Neural cell (in vitro differentiated cells): Measurements from ENCODE around the gene BMPR2.

ENCODE experiments used
- EP300 ChIP-seq: fragments of 450-650 bp; conservative IDR thresholded peaks from 2 replicates; pipeline ENCODE4 v1.6.1; 2014; ENCODE audit warnings: antibody characterized with exemption, mild to moderate bottlenecking, moderate library complexity; ENCODE audit not compliant: poor library complexity, severe bottlenecking
- EZH2 ChIP-seq: fragments of 200-600, 300-800 bp; shearing (Covaris generic), sonication (generic); IDR thresholded peaks from 2 replicates; pipeline ENCODE4 v1.6.1; 2014; ENCODE audit warnings: antibody characterized with exemption, low read length, borderline replicate concordance, mild to moderate bottlenecking; ENCODE audit not compliant: insufficient read depth, poor library complexity, severe bottlenecking
- MXI1 ChIP-seq: fragments of 450-650 bp; conservative IDR thresholded peaks from 2 replicates; pipeline ENCODE4 v1.6.1; 2014; ENCODE audit warnings: antibody characterized with exemption, mild to moderate bottlenecking; ENCODE audit not compliant: poor library complexity, severe bottlenecking
- POLR2AphosphoS5 ChIP-seq: IDR thresholded peaks from 2 replicates; pipeline ENCODE4 v1.6.1; 2012
- RAD21 ChIP-seq: fragments of 450-650 bp; conservative IDR thresholded peaks from 2 replicates; pipeline ENCODE4 v1.6.1; 2014; ENCODE audit warnings: antibody characterized with exemption, mild to moderate bottlenecking, moderate library complexity
- SMC3 ChIP-seq: fragments of 450-650 bp; conservative IDR thresholded peaks from 2 replicates; pipeline ENCODE4 v1.6.1; 2014; ENCODE audit warnings: antibody characterized with exemption, mild to moderate bottlenecking, moderate library complexity; ENCODE audit not compliant: poor library complexity
- TAF1 ChIP-seq: IDR thresholded peaks from 2 replicates; pipeline ENCODE4 v1.6.1; 2012; ENCODE audit warnings: low read depth
- TF ChIP-seq, protein P1 (sequence below): fragments of 450-650 bp; IDR thresholded peaks from 2 replicates; pipeline ENCODE4 v1.5.1; 2014; ENCODE audit warnings: antibody characterized with exemption, mild to moderate bottlenecking, moderate library complexity; ENCODE audit not compliant: poor library complexity, severe bottlenecking
- TF ChIP-seq, protein P2 (sequence below): IDR thresholded peaks from 2 replicates; pipeline ENCODE4 v1.6.1; 2012; ENCODE audit warnings: borderline replicate concordance

DNA sequence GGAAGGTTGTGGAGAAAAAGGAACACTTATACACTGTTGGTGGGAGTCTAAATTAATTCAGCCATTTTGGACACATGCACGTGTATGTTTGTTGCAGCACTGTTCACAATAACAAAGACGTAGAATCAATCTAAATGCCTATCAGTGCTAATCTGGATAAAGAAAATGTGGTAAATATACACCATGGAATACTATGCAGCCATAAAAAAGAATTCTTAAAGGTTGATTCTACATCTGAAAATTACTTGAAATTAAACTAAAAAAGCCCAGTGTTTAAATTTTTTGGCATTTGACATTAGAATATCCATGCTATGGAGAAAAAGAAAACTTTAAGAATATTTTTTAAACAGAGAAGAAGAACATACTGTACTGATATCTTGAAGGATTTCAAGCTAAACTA is 84.0 kb downstream of the BMPR2 start:
- TF ChIP-seq TAF1 (no peak), EP300 (no peak), EZH2 (no peak), SMC3 (no peak), MXI1 (no peak), RAD21 (no peak), POLR2AphosphoS5 (no peak)
- TF ChIP-seq, protein P1, sequence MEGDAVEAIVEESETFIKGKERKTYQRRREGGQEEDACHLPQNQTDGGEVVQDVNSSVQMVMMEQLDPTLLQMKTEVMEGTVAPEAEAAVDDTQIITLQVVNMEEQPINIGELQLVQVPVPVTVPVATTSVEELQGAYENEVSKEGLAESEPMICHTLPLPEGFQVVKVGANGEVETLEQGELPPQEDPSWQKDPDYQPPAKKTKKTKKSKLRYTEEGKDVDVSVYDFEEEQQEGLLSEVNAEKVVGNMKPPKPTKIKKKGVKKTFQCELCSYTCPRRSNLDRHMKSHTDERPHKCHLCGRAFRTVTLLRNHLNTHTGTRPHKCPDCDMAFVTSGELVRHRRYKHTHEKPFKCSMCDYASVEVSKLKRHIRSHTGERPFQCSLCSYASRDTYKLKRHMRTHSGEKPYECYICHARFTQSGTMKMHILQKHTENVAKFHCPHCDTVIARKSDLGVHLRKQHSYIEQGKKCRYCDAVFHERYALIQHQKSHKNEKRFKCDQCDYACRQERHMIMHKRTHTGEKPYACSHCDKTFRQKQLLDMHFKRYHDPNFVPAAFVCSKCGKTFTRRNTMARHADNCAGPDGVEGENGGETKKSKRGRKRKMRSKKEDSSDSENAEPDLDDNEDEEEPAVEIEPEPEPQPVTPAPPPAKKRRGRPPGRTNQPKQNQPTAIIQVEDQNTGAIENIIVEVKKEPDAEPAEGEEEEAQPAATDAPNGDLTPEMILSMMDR: no peak
- TF ChIP-seq, protein P2, sequence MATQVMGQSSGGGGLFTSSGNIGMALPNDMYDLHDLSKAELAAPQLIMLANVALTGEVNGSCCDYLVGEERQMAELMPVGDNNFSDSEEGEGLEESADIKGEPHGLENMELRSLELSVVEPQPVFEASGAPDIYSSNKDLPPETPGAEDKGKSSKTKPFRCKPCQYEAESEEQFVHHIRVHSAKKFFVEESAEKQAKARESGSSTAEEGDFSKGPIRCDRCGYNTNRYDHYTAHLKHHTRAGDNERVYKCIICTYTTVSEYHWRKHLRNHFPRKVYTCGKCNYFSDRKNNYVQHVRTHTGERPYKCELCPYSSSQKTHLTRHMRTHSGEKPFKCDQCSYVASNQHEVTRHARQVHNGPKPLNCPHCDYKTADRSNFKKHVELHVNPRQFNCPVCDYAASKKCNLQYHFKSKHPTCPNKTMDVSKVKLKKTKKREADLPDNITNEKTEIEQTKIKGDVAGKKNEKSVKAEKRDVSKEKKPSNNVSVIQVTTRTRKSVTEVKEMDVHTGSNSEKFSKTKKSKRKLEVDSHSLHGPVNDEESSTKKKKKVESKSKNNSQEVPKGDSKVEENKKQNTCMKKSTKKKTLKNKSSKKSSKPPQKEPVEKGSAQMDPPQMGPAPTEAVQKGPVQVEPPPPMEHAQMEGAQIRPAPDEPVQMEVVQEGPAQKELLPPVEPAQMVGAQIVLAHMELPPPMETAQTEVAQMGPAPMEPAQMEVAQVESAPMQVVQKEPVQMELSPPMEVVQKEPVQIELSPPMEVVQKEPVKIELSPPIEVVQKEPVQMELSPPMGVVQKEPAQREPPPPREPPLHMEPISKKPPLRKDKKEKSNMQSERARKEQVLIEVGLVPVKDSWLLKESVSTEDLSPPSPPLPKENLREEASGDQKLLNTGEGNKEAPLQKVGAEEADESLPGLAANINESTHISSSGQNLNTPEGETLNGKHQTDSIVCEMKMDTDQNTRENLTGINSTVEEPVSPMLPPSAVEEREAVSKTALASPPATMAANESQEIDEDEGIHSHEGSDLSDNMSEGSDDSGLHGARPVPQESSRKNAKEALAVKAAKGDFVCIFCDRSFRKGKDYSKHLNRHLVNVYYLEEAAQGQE: no peak
